DMS114 treated with DMSO at 0.1 percent for 48 hours (cell line): ENCODE data around the gene ANO8.
"Not testable (repeated sequence)": the region's sequence is repeated elsewhere in the genome, so short reads cannot be mapped to it uniquely, and the experiment has no call there.

Experiments used
- DNase-seq: peaks from one replicate; lab custom pipeline; 2025; ENCODE audit not compliant: unreplicated experiment; lab: John Stamatoyannopoulos, UW

The ANO8 gene

GRCh38 chr19:17294051-17294891 is 40.4 kb downstream of the ANO8 start:
- DNase-seq = no peak

GRCh38 chr19:17293605-17294004 is 41.0 kb downstream of the ANO8 start:
- no peak for DNase-seq

- peak; percentile 29 for DNase-seq
Measured at GRCh38 chr19:17292301-17293074, 42.2 kb downstream of the ANO8 start.

GRCh38 chr19:17289489-17289888 is 45.2 kb downstream of the ANO8 start:
- no peak for DNase-seq

GRCh38 chr19:17286752-17287151 is 47.9 kb downstream of the ANO8 start:
- no peak for DNase-seq

- DNase-seq = no peak
Measured at GRCh38 chr19:17286263-17286662, 48.4 kb downstream of the ANO8 start.

GRCh38 chr19:17285415-17286135 is 49.1 kb downstream of the ANO8 start:
- no peak for DNase-seq

- no peak for DNase-seq
Measured at GRCh38 chr19:17283504-17283996, 51.1 kb downstream of the ANO8 start.

GRCh38 chr19:17282488-17283125 is 52.0 kb downstream of the ANO8 start:
- peak; percentile 70 for DNase-seq

GRCh38 chr19:17281391-17282304 is 53.0 kb downstream of the ANO8 start, which contains the start of gene ANKLE1:
TSS of gene ANKLE1 (plus strand) at chr19:17281901. CDS start at chr19:17281921, 20 bp downstream.
- peak; percentile 35 for DNase-seq

- no peak for DNase-seq
Measured at GRCh38 chr19:17279436-17279835, 55.2 kb downstream of the ANO8 start.

- no peak for DNase-seq
Measured at GRCh38 chr19:17275441-17276175, 59.0 kb downstream of the ANO8 start.

GRCh38 chr19:17274892-17275291 is 59.8 kb downstream of the ANO8 start:
- not testable (repeated sequence) for DNase-seq
